Natural killer cell (primary cell): ENCODE data around the gene KCNA5. TPM values are rescaled to one million over a fixed set of nuclear protein-coding genes. Genes with fewer than 3 reads are reported as not detected.

Source experiments
- ATAC-seq, 3 donors: fragments of 150-1000 bp in 2 of 3; fragments of 200-7000 bp in 1 of 3; cut with Tn5 transposase; 1 replicate in 1 of 3; 2 replicates in 2 of 3; pipeline ENCODE4 v1.10.0; 2021; ENCODE audit warnings: mild to moderate bottlenecking in 2 of 3, moderate library complexity in 2 of 3
- DNase-seq, 2 donors: peaks; one replicate each; pipeline versions ENCODE4 v3.0.0 to v3.0.0-alpha.2; 2013 to 2021; ENCODE audit warnings: mixed read lengths in 1 of 2
- H3K27ac ChIP-seq: one replicate; pipeline ENCODE4 v1.5.1; 2013; ENCODE audit warnings: mild to moderate bottlenecking, low read length
- H3K27me3 ChIP-seq: one replicate; pipeline ENCODE4 v1.6.1; 2013; ENCODE audit warnings: low read length; ENCODE audit not compliant: control insufficient read depth, insufficient read depth
- H3K36me3 ChIP-seq: one replicate; pipeline ENCODE4 v1.6.1; 2013; ENCODE audit warnings: low read length; ENCODE audit not compliant: control insufficient read depth, insufficient read depth
- H3K4me1 ChIP-seq: one replicate; pipeline ENCODE4 v1.6.1; 2013; ENCODE audit warnings: low read length; ENCODE audit not compliant: control insufficient read depth, insufficient read depth
- H3K4me3 ChIP-seq: one replicate; pipeline ENCODE4 v1.5.1; 2013; ENCODE audit warnings: low read length
- H3K9me3 ChIP-seq: one replicate; pipeline ENCODE4 v1.6.1; 2013; ENCODE audit warnings: low read length; ENCODE audit not compliant: control insufficient read depth, insufficient read depth
- H3K27ac Mint-ChIP-seq, 2 donors: one replicate each; pipeline ENCODE4 v1.8.0; 2022; ENCODE audit warnings: mild to moderate bottlenecking in 2 of 2, mixed read lengths in 2 of 2, moderate library complexity in 1 of 2
- H3K27me3 Mint-ChIP-seq, 2 donors: one replicate each; pipeline ENCODE4 v1.8.0; 2022; ENCODE audit warnings: low read depth in 2 of 2, mixed read lengths in 2 of 2
- H3K36me3 Mint-ChIP-seq: one replicate; pipeline ENCODE4 v1.8.0; 2022; ENCODE audit warnings: mixed read lengths
- H3K4me1 Mint-ChIP-seq, 2 donors: one replicate each; pipeline ENCODE4 v1.8.0; 2022; ENCODE audit warnings: mixed read lengths in 2 of 2
- H3K4me3 Mint-ChIP-seq: one replicate; pipeline ENCODE4 v1.8.0; 2022; ENCODE audit warnings: mild to moderate bottlenecking, moderate library complexity, mixed read lengths
- H3K9me3 Mint-ChIP-seq, 2 donors: one replicate each; pipeline ENCODE4 v1.8.0; 2022; ENCODE audit warnings: mixed read lengths in 2 of 2
- WGBS: methylation state at CpG from one replicate; pipeline ENCODE4 v1.1.7; 2013; ENCODE audit warnings: missing lambda C conversion rate; ENCODE audit not compliant: insufficient coverage; 5-methylcytosine and 5-hydroxymethylcytosine counted together
- intact Hi-C: fragments of 100-400 bp; cut with micrococcal nuclease; formaldehyde crosslinking; loops from one replicate; pipeline ENCODE4 v1.14.2; 2022
- total RNA-seq, 4 donors: library from RNA; stranded (reverse); fragments of 120-200 nt in 1 of 4; gene quantifications; one replicate each; pipeline versions ENCODE4 v1.2.3 to v1.2.4, GENCODE V29; 2013 to 2022
- TF ChIP-seq, protein P1 (sequence below): fragments of 200-600 bp; IDR thresholded peaks from one replicate; pipeline ENCODE4 v1.8.0; 2022; ENCODE audit warnings: antibody characterized with exemption

The KCNA5 gene
- total RNA-seq, 3 donors from 2014 or later (not counting 1 experiment from before 2014, with no cell fraction given), result 0.13 TPM; not detected in 2

DNA sequence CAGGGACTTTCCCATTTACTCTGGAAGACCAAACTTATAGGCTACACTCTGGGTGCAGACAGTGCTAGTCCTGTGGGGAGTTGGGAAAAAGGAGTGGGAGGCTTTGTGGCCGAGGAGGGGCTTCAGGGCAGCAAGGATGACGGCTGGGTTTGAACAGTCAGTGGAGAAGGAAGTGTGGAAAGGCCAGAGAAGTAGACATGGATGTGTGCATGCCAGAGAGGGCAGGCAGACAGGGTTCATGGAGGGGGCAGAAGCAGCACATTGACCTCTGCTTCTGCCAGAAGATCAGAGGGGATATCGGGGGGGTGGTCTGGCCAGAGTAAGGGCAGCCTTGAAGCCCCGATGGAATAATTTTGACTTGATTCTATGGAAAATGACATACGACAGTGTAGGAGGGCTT lies 27.2 kb upstream of the KCNA5 start:
- H3K4me3 ChIP-seq, result no peak overlapping the region
- ATAC-seq (no peak), DNase-seq (no peak)
- TF ChIP-seq, protein P1, sequence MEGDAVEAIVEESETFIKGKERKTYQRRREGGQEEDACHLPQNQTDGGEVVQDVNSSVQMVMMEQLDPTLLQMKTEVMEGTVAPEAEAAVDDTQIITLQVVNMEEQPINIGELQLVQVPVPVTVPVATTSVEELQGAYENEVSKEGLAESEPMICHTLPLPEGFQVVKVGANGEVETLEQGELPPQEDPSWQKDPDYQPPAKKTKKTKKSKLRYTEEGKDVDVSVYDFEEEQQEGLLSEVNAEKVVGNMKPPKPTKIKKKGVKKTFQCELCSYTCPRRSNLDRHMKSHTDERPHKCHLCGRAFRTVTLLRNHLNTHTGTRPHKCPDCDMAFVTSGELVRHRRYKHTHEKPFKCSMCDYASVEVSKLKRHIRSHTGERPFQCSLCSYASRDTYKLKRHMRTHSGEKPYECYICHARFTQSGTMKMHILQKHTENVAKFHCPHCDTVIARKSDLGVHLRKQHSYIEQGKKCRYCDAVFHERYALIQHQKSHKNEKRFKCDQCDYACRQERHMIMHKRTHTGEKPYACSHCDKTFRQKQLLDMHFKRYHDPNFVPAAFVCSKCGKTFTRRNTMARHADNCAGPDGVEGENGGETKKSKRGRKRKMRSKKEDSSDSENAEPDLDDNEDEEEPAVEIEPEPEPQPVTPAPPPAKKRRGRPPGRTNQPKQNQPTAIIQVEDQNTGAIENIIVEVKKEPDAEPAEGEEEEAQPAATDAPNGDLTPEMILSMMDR, result no peak
- peaks cover 6 to 16% of the 10 kb centered on the region in 2 donors for H3K27me3 Mint-ChIP-seq
- no peaks in the 10 kb centered on the region for H3K9me3 Mint-ChIP-seq
- no peaks in the 10 kb centered on the region for H3K9me3 ChIP-seq
- no peak overlapping the region for H3K27ac Mint-ChIP-seq
- H3K36me3 ChIP-seq, result no peaks in the 10 kb centered on the region
- H3K36me3 Mint-ChIP-seq, result no peaks in the 10 kb centered on the region
- H3K4me1 ChIP-seq, result no peaks in the 10 kb centered on the region
- no peaks in the 10 kb centered on the region for H3K4me1 Mint-ChIP-seq
- H3K4me3 Mint-ChIP-seq, result no peak overlapping the region
- H3K27me3 ChIP-seq, result no peaks in the 10 kb centered on the region
- intact Hi-C loops, result no loop called here
- no peak overlapping the region for H3K27ac ChIP-seq
- WGBS, result 90% methylated on average over 5 of the region's 5 CpGs

GRCh38 chr12:5017638-5018348 lies 25.9 kb upstream of the KCNA5 start:
- WGBS, result 84% methylated on average over 24 of the region's 24 CpGs

DNA sequence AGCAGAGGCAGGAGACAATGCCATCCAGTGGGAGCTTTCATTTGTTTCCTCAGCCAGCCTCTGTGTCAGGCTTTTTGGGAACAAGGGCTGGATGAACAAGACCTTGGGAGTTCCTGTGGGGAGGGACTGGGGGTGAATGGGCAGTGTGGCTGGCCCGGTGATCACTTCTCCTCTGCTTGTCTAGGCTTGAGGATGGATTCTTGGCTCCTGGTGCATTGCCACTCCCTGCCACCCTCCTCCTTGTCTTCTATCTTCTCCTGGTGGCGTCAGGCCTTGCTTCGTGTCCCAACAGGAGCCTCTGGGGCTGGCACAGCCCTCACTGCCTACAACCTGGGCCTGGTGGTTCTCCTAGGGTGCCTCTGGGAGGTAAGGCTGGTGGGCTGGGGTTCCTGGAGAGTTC lies 25.0 kb upstream of the KCNA5 start:
- H3K9me3 Mint-ChIP-seq, result no peaks in the 10 kb centered on the region
- no peak overlapping the region for H3K27ac Mint-ChIP-seq
- no peaks in the 10 kb centered on the region for H3K4me1 ChIP-seq
- H3K9me3 ChIP-seq, result no peaks in the 10 kb centered on the region
- H3K4me3 ChIP-seq, result no peak overlapping the region
- no peaks in the 10 kb centered on the region for H3K36me3 ChIP-seq
- no peaks in the 10 kb centered on the region for H3K36me3 Mint-ChIP-seq
- H3K27me3 ChIP-seq, result no peaks in the 10 kb centered on the region
- no peak overlapping the region for H3K27ac ChIP-seq
- ATAC-seq (no peak), DNase-seq (no peak)
- no peak overlapping the region for H3K4me3 Mint-ChIP-seq
- intact Hi-C loops, result no loop called here
- H3K27me3 Mint-ChIP-seq, result peaks cover 8 to 9% of the 10 kb centered on the region in 2 donors
- H3K4me1 Mint-ChIP-seq, result no peaks in the 10 kb centered on the region
- TF ChIP-seq, protein P1, result no peak
- WGBS, result 58% methylated on average over 3 of the region's 3 CpGs

More at GRCh38 chr12:5017638-5018348, 25.9 kb upstream of the KCNA5 start:
- Mint-ChIP-seq H3K9me3 (no peaks in the 10 kb centered on the region), H3K27me3 (peaks cover 9 to 15% of the 10 kb centered on the region in 2 donors), H3K4me1 (no peaks in the 10 kb centered on the region), H3K36me3 (no peaks in the 10 kb centered on the region), H3K4me3 (no peak overlapping the region), H3K27ac (no peak overlapping the region)
- ATAC-seq (no peak), DNase-seq (no peak)
- H3K27me3 ChIP-seq, result no peaks in the 10 kb centered on the region
- intact Hi-C loops, result no loop called here
- H3K36me3 ChIP-seq, result no peaks in the 10 kb centered on the region
- H3K4me1 ChIP-seq, result no peaks in the 10 kb centered on the region
- TF ChIP-seq, protein P1, result no peak
- H3K27ac ChIP-seq, result no peak overlapping the region
- no peak overlapping the region for H3K4me3 ChIP-seq
- no peaks in the 10 kb centered on the region for H3K9me3 ChIP-seq

DNA sequence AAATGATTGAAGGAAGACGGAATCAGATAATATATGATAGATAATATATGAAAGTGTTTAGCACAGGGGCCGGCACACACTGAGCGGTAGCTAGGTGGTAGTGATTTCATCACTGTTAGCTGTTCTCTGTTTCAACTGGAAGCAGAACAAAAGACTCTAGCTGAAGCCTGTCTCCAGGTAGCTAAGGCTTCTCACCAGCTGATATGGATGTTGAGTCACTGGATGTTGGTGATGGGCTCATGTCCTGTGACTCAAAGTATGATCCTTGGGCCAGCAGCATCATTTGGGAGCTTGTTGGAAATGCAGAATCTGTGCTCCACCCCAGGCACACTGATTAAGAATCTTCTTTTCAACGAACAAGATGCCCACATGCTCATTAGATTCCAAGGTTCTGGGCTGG lies 21.7 kb upstream of the KCNA5 start:
- Mint-ChIP-seq H3K9me3 (no peaks in the 10 kb centered on the region), H3K27me3 (peaks cover 12 to 34% of the 10 kb centered on the region in 2 donors), H3K36me3 (no peaks in the 10 kb centered on the region), H3K4me1 (no peaks in the 10 kb centered on the region), H3K4me3 (no peak overlapping the region), H3K27ac (no peak overlapping the region)
- 87% methylated on average over 4 of the region's 4 CpGs for WGBS
- H3K27me3 ChIP-seq, result no peaks in the 10 kb centered on the region
- H3K4me3 ChIP-seq, result no peak overlapping the region
- TF ChIP-seq, protein P1, result no peak
- ATAC-seq (no peak), DNase-seq (no peak)
- H3K36me3 ChIP-seq, result no peaks in the 10 kb centered on the region
- H3K27ac ChIP-seq, result no peak overlapping the region
- H3K4me1 ChIP-seq, result no peaks in the 10 kb centered on the region
- intact Hi-C loops, result no loop called here
- H3K9me3 ChIP-seq, result no peaks in the 10 kb centered on the region
